HG03565 (cell line): ENCODE results near the gene LRRC8E.

Source experiments
- ATAC-seq: cut with Tn5 transposase; IDR thresholded peaks from one replicate; pipeline ENCODE4 v1.9.1; 2021; ENCODE audit warnings: mild to moderate bottlenecking, moderate library complexity; ENCODE audit not compliant: unreplicated experiment

Gene LRRC8E

GRCh38 chr19:7867092-7867844, 21.0 kb upstream of the LRRC8E start:
- ATAC-seq, result no peak

GRCh38 chr19:7868326-7868670, 20.0 kb upstream of the LRRC8E start:
- ATAC-seq, result no peak

GRCh38 chr19:7868671-7869452, 19.4 kb upstream of the LRRC8E start:
- peak; percentile 45 for ATAC-seq

- ATAC-seq, result peak; percentile 39
Measured at GRCh38 chr19:7869453-7869909, 18.8 kb upstream of the LRRC8E start.

- no peak for ATAC-seq
Measured at GRCh38 chr19:7869910-7870511, 18.3 kb upstream of the LRRC8E start.

GRCh38 chr19:7870571-7871436, 17.5 kb upstream of the LRRC8E start:
- ATAC-seq, result no peak

GRCh38 chr19:7871437-7872305, 16.6 kb upstream of the LRRC8E start:
- no peak for ATAC-seq

GRCh38 chr19:7872306-7873204, 15.8 kb upstream of the LRRC8E start:
- ATAC-seq, result no peak

GRCh38 chr19:7873304-7874075, 14.8 kb upstream of the LRRC8E start:
- ATAC-seq, result no peak

GRCh38 chr19:7874076-7874896, 14.0 kb upstream of the LRRC8E start, which contains the start of gene PRR36:
Gene PRR36, minus strand, starts transcription at chr19:7874390. Its CDS starts 701 bp downstream, at chr19:7873689.
- ATAC-seq, result no peak

- ATAC-seq, result no peak
Measured at GRCh38 chr19:7874897-7875273, 13.4 kb upstream of the LRRC8E start.

- ATAC-seq, result no peak
Measured at GRCh38 chr19:7877249-7877836, 11.0 kb upstream of the LRRC8E start.

GRCh38 chr19:7879111-7879807, 9.1 kb upstream of the LRRC8E start:
- ATAC-seq, result no peak

GRCh38 chr19:7879836-7880235, 8.5 kb upstream of the LRRC8E start:
- no peak for ATAC-seq

- no peak for ATAC-seq
Measured at GRCh38 chr19:7881910-7882309, 6.4 kb upstream of the LRRC8E start.

GRCh38 chr19:7883105-7883504, 5.2 kb upstream of the LRRC8E start:
- ATAC-seq, result no peak
